Vagina (tissue), 2 donors: ENCODE data around the gene NUP85. TPM values are rescaled to one million over a fixed set of nuclear protein-coding genes. Genes with fewer than 3 reads are reported as not detected.

Experiments used
- DNase-seq, 2 donors: peaks; one replicate each; pipeline ENCODE4 v3.0.0-alpha.2; 2017; ENCODE audit errors: extremely low spot score in 2 of 2
- H3K27ac ChIP-seq: fragments of 200-600 bp; sonication (generic); one replicate; pipeline ENCODE4 v1.5.1; 2019
- H3K27me3 ChIP-seq: fragments of 200-600 bp; sonication (generic); one replicate; pipeline ENCODE4 v1.5.1; 2019
- H3K36me3 ChIP-seq, 2 donors: fragments of 200-600 bp; sonication (generic); one replicate each; pipeline ENCODE4 v1.5.1; 2017 to 2019
- H3K4me1 ChIP-seq: fragments of 200-600 bp; sonication (generic); one replicate; pipeline ENCODE4 v1.5.1; 2019
- H3K4me3 ChIP-seq, 2 donors: fragments of 200-600 bp; sonication (generic); 1 replicate in 1 of 2; 2 replicates in 1 of 2; pipeline ENCODE4 v1.5.1; 2016 to 2019
- H3K9me3 ChIP-seq: fragments of 200-600 bp; sonication (generic); one replicate; pipeline ENCODE4 v1.5.1; 2019
- POLR2A ChIP-seq, 2 donors: fragments of 450-650 bp; IDR thresholded peaks; one replicate each; pipeline ENCODE4 v1.6.1; 2017; ENCODE audit warnings: antibody characterized with exemption in 2 of 2, mild to moderate bottlenecking in 2 of 2, moderate library complexity in 2 of 2
- POLR2AphosphoS5 ChIP-seq, 2 donors: sonication (generic); formaldehyde crosslinking; IDR thresholded peaks; one replicate each; pipeline ENCODE4 v1.9.0; 2017; ENCODE audit warnings: antibody characterized with exemption in 2 of 2, mild to moderate bottlenecking in 2 of 2, low read depth in 1 of 2; ENCODE audit not compliant: insufficient read depth in 1 of 2
- intact Hi-C: fragments of 100-400 bp; cut with DNase I; formaldehyde crosslinking; loops from one replicate; pipeline ENCODE4 v1.15.1; 2023
- total RNA-seq: library from RNA; depleted of rRNA; stranded (reverse); fragments of >200 nt; gene quantifications from one replicate; pipeline ENCODE4 v1.2.3, GENCODE V29; 2016
- TF ChIP-seq, protein P1 (sequence below), 3 experiments: fragments of 450-650 bp in 2 of 3; fragments of 200-600 bp in 1 of 3; sonication (generic) in 1 of 3; IDR thresholded peaks; one replicate each; pipeline ENCODE4 v1.5.1; 2017 to 2019; ENCODE audit warnings: antibody characterized with exemption in 3 of 3, mild to moderate bottlenecking in 2 of 3, moderate library complexity in 2 of 3

Gene NUP85
- total RNA-seq, 1 donor from 2014 or later = 33.9 TPM

DNA sequence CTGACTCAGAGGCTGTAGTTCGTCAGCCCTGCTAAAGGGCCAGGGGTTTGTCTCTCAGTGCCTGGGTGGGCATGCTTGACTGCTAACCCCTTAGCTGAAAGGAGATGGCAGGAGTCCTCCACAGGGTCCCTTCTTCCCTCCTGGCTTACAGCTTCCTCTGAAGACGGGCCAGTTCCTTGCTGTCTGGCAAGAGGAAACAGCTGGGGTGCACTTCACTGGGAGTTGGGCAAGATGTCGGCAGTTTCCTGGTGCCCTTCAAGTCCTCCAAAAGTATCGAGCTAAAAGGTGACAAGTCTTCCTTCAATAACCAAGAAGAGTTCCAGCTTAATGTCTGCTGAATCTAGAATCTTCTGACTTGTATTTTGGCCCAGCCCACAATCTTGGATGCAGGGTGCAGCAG lies 23.4 kb downstream of the NUP85 start:
- Histone ChIP-seq H3K4me3 (no peak overlapping the region), H3K27me3 (no peaks in the 10 kb centered on the region), H3K36me3 (peaks cover 0 to 67% of the 10 kb centered on the region in 2 donors), H3K27ac (no peak overlapping the region), H3K9me3 (no peaks in the 10 kb centered on the region), H3K4me1 (no peaks in the 10 kb centered on the region)
- no peak for TF ChIP-seq POLR2AphosphoS5 (IDR thresholded peaks at IDR 0.05; ENCODE audit: insufficient read depth in 1 of 2, low read depth in 1 of 2)
- TF ChIP-seq, protein P1, sequence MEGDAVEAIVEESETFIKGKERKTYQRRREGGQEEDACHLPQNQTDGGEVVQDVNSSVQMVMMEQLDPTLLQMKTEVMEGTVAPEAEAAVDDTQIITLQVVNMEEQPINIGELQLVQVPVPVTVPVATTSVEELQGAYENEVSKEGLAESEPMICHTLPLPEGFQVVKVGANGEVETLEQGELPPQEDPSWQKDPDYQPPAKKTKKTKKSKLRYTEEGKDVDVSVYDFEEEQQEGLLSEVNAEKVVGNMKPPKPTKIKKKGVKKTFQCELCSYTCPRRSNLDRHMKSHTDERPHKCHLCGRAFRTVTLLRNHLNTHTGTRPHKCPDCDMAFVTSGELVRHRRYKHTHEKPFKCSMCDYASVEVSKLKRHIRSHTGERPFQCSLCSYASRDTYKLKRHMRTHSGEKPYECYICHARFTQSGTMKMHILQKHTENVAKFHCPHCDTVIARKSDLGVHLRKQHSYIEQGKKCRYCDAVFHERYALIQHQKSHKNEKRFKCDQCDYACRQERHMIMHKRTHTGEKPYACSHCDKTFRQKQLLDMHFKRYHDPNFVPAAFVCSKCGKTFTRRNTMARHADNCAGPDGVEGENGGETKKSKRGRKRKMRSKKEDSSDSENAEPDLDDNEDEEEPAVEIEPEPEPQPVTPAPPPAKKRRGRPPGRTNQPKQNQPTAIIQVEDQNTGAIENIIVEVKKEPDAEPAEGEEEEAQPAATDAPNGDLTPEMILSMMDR (IDR thresholded peaks at IDR 0.05) = no peak
- no peak for TF ChIP-seq POLR2A (IDR thresholded peaks at IDR 0.05)
- intact Hi-C loops = no loop called here
- no peak for DNase-seq

DNA sequence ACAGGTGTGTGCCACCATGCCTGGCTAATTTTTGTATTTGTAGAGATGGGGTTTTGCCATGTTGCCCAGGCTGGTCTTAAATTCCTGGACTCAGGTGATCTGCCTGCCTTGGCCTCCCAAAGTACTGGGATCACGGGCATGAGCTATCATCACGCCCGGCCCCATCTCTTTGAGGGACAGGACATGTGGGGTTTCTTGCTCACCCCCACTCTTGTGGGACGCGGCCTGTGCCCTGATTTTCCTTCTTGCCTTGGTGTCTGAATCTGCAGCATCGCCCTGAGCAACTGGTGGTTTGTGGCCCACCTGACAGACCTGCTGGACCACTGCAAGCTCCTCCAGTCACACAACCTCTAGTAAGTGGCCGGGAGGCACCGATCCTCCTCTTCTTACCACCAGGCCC lies 25.6 kb downstream of the NUP85 start:
- TF ChIP-seq POLR2AphosphoS5 (IDR thresholded peaks at IDR 0.05; ENCODE audit: insufficient read depth in 1 of 2, low read depth in 1 of 2) = no peak
- no peak for TF ChIP-seq POLR2A (IDR thresholded peaks at IDR 0.05)
- TF ChIP-seq, protein P1 (IDR thresholded peaks at IDR 0.05) = no peak
- Histone ChIP-seq H3K9me3 (no peaks in the 10 kb centered on the region), H3K27me3 (no peaks in the 10 kb centered on the region), H3K4me3 (no peak overlapping the region), H3K4me1 (no peaks in the 10 kb centered on the region), H3K27ac (no peak overlapping the region), H3K36me3 (peaks cover 0 to 73% of the 10 kb centered on the region in 2 donors)
- intact Hi-C loops = no loop called here
- no peak for DNase-seq

DNA sequence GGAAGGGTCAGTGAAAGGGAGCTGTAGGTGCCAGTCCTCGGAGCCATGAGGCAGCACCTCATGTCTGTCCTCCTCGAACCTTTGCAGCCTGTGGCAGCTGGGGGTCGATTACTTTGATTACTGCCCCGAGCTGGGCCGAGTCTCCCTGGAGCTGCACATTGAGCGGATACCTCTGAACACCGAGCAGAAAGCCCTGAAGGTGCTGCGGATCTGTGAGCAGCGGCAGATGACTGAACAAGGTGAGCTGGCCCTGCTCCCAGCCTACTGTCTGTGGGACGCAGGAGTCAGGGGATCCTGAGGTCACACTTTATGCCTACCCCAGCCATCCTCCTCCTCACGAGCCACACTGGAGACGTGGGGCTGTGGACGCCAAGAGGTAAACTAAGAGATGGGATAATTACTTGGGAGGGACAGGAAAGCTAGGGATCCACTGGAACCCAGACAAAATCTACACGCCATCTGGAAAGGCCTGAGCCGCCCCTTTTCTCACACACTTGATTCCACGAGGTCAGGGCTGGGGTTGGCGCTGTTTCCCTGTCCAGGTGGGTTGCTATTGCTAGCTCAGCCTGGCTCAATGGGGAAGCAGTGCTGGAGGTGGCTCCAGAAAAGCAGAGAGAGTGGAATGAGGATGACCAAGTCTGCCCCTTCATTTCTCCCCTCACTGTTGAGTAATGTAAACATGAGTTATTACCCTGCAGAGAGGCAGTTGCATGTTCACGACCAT lies 26.4 kb downstream of the NUP85 start:
- intact Hi-C loops = no loop called here
- no peak for DNase-seq
- no peaks in the 10 kb centered on the region for H3K4me1 ChIP-seq
- H3K27me3 ChIP-seq = no peaks in the 10 kb centered on the region
- no peak overlapping the region for H3K27ac ChIP-seq
- H3K9me3 ChIP-seq = no peaks in the 10 kb centered on the region
- no peak overlapping the region for H3K4me3 ChIP-seq
- peaks cover 0 to 73% of the 10 kb centered on the region in 2 donors for H3K36me3 ChIP-seq
- TF ChIP-seq POLR2A (IDR thresholded peaks at IDR 0.05) (no peak), POLR2AphosphoS5 (IDR thresholded peaks at IDR 0.05; ENCODE audit: insufficient read depth in 1 of 2, low read depth in 1 of 2) (no peak)
- TF ChIP-seq, protein P1 (IDR thresholded peaks at IDR 0.05) = no peak

DNA sequence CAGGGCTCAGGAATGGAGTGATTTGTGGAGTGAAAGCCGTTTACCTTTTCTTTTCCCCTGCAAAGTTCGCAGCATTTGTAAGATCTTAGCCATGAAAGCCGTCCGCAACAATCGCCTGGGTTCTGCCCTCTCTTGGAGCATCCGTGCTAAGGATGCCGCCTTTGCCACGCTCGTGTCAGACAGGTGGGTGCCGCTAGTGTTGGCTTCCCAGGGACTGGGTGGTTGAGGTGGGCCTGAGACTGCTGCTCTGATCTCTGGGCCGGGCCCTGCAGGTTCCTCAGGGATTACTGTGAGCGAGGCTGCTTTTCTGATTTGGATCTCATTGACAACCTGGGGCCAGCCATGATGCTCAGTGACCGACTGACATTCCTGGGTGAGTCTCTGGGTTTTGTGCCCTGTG lies 27.3 kb downstream of the NUP85 start:
- H3K27ac ChIP-seq = no peak overlapping the region
- TF ChIP-seq POLR2A (IDR thresholded peaks at IDR 0.05) (no peak), POLR2AphosphoS5 (IDR thresholded peaks at IDR 0.05; ENCODE audit: insufficient read depth in 1 of 2, low read depth in 1 of 2) (no peak)
- TF ChIP-seq, protein P1 (IDR thresholded peaks at IDR 0.05) = no peak
- peaks cover 0 to 78% of the 10 kb centered on the region in 2 donors for H3K36me3 ChIP-seq
- intact Hi-C loops = no loop called here
- no peak overlapping the region for H3K4me3 ChIP-seq
- no peaks in the 10 kb centered on the region for H3K9me3 ChIP-seq
- no peak for DNase-seq
- no peaks in the 10 kb centered on the region for H3K4me1 ChIP-seq
- H3K27me3 ChIP-seq = no peaks in the 10 kb centered on the region
